Hepatocyte (in vitro differentiated cells): ENCODE data around the gene NPIPA5.

Experiments
- EZH2 ChIP-seq: fragments of 200-600 bp; sonication (generic); IDR thresholded peaks from 2 replicates; pipeline ENCODE4 v1.6.1; 2016; ENCODE audit warnings: antibody characterized with exemption, mild to moderate bottlenecking, borderline replicate concordance
- EZH2phosphoT487 ChIP-seq: fragments of 200-600 bp; sonication (generic); IDR thresholded peaks from one replicate; pipeline ENCODE4 v1.6.1; 2018; ENCODE audit warnings: antibody characterized with exemption, mild to moderate bottlenecking, low read depth, moderate library complexity; ENCODE audit not compliant: unreplicated experiment, severe bottlenecking
- TF ChIP-seq, protein P1 (sequence below): fragments of 200-600 bp; sonication (generic); IDR thresholded peaks from 2 replicates; pipeline ENCODE4 v1.5.1; 2016; ENCODE audit warnings: antibody characterized with exemption, mild to moderate bottlenecking; ENCODE audit not compliant: poor library complexity

DNA sequence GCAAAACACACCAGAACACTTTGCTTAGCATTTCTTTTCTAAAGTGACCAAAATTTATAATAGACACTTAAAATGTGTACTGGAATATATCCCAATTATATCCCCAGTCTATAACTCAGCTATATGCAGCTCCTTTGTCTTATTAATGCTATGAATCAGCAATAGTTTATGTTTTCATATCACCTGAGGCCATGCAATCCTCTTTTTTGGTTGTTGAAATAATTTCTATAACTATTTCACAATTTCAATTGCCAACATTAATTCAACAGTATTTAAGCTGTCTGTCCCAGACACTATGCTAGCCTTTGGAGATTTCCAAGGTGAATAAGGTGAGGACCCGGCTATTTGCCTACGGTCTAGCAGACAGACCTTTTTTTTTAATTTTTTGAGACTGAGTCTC lies 39.1 kb upstream of the NPIPA5 start:
- TF ChIP-seq, protein P1, sequence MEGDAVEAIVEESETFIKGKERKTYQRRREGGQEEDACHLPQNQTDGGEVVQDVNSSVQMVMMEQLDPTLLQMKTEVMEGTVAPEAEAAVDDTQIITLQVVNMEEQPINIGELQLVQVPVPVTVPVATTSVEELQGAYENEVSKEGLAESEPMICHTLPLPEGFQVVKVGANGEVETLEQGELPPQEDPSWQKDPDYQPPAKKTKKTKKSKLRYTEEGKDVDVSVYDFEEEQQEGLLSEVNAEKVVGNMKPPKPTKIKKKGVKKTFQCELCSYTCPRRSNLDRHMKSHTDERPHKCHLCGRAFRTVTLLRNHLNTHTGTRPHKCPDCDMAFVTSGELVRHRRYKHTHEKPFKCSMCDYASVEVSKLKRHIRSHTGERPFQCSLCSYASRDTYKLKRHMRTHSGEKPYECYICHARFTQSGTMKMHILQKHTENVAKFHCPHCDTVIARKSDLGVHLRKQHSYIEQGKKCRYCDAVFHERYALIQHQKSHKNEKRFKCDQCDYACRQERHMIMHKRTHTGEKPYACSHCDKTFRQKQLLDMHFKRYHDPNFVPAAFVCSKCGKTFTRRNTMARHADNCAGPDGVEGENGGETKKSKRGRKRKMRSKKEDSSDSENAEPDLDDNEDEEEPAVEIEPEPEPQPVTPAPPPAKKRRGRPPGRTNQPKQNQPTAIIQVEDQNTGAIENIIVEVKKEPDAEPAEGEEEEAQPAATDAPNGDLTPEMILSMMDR: no peak
- no peak for TF ChIP-seq EZH2
- no peak for TF ChIP-seq EZH2phosphoT487
